Superior temporal gyrus (tissue), 1 donor: ENCODE data around the gene RXRA.

Experiments
- DNase-seq: peaks from one replicate; pipeline ENCODE4 v3.0.0-alpha.2; 2016; ENCODE audit errors: extremely low spot score

Gene RXRA

DNA sequence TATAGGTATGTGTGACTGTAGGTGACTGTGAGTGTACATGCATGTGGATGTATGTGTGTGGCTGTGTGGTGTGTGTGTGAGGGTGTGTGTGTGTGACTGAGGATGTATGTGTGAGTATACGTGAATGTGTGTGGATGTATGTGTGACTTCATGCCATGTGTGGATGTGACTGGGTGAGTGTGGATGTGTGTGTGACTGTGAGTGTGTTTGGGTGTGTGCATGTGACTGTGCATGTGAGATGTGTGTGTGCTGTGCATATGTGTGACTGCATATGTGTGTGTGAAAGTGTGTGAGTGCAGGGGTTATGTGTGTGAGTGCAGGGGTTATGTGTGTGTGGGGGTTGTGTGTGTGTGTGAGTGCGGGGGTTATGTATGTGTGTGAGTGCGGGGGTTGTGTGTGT, 42.3 kb downstream of the RXRA start:
- DNase-seq: no peak

DNA sequence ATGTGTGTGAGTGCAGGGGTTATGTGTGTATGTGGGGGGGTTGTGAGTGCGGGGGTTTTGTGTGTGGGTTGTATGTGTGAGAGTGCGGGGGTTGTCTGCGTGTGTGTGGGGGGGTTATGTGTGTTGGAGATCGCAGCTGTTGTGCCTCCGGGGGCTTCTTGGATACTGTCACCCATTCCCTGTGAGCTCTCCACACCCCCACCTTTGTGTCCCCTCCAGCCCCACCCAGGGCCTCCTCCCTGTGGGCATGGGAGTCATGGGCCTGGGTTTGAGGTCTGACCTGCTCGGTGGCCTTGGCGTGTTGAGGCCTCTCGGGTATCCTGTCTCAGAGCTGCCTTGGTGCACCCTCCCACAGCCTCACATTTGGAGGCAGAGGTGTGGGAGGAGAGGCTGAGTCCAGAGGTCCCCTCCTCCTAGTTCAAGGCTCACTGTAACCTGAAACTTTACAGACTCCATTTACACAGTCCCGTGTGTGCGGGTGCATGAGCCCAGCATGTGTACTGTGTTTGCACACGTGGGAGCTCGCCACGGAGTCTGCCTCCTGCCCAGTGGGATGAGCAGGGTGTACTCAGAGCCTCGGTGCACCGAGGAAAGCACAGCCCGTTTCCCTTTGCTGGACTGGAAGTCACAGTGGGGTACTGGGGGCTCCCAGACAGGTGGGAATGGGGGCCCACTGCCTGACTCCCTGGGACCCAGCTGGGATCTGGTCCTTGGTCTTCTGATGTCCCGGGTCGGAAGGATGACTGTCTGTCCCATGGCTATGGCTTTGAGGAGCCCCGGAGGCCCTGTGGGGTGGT, 43.4 kb downstream of the RXRA start:
- no peak for DNase-seq

DNA sequence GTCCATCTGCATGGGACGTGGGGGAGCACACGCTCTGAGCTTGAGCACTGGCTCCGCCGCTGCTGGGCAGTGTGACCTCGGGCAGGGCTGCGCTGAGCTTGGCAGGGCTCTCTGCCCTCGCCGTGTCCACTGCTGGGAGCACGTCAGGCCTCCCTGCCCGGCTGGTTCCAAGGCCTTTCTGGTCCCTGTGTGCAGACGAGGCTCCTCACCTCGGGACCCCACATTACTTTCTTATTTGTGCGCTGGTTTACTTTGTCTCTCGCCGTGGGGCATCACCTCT, 43.9 kb downstream of the RXRA start:
- no peak for DNase-seq

DNA sequence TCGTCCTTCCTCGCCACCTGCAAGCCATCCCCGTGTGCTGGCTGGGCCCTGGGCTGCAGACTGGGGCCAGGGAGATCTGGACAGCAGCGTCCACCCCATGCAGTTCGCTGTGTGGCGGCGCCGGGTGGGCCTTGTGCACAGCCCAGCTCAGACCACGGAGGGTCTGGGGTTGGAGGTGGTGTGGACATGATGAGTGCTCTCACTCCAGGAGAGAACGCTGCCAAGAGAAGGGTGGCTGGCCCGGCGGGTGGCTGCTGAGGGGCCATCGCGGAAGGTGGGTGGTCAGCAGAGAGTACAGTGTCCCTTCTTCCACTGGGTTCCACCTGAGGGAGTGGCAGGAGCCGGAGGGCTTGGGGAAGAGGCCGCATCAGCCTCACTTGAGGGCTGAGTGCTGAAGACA, 44.4 kb downstream of the RXRA start:
- no peak for DNase-seq

DNA sequence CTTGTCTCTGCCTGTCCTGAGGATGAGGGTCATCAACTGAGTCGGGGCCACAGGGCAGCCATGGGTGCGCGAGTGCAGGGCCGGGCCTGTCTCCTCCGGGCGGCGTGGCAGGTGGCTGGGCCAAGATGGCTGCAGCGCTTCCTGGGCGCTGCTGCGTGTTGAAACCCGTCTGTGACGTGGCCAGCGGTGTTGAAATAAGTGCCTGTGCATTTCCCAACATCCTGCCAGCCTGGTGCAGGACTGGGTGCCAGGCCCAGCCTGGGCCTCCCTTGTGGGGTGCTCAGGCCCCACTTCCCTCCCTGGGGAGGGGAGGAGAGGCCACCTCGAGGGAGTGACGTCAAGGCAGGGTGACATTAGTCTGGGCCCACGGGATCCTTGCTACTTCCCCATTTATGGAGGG, 45.5 kb downstream of the RXRA start:
- no peak for DNase-seq

DNA sequence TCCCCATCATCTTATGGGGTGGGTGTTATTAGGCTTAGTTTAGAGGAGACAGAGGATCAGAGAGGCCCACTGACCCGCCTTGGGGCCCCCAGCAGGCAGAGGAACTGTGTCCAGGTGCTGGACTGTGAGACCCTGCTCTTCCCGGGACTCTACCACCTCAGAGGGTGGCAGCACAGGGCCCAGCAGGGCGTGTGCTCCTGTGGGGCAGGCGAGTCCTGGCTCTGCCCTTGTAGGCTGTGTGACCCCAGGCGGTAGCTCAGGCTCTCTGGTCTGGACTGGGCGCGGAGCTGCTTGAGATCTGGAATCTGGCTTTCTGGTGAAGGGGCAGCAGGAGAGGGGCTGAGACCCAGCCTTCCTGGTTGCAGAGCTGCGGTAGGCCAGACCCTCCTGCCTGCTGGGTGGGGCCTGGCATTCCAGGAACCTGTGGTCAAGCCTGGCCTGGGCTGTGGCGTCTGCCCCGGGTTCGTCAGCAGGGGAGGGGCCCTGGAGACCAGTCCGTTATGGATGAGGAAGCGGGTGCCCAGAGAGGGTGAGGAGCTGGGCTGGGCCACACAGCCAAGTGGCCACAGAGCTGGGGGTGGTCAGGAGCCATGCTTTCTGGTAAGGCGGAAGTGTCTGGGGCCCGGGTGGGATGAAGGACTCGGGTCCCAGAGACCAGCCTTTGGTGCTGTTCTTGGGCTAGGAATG, 46.5 kb downstream of the RXRA start:
- no peak for DNase-seq

DNA sequence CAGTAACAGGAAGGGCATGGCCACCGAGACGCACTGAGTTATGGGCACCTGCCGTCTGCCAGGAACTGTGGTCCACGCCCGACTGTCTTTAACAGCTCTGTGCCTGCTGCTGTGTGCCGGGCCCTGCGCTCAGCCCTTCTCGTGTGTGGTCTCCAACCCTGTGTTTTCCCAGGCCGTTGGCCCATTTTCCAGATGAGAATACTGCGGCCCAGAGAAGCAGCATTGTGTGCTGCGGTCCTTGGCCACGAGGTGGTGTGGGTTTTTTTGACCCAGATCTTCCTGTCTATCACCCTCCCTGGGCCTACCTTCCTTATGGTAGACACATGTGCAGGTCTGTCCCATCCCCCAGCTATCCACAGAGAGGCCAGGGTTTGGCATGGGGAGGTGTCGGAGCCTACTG, 47.0 kb downstream of the RXRA start:
- DNase-seq: no peak

DNA sequence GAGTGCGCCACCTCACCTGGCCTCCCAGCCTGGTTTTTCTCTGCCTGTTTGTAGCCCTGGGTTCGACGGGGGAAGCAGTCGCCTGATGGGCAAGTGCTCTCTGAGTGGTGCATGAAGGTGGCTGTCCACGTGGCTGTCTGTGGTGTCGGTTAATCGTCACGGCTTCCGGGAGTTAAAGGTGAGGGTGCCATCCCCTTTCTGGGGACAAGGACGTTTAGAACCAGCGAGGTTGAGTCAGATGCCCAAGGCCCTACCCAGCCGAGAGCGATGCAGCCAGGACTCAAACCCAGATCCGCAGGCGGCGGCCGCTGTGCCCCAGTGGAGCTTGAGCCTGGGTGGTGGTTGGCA, 47.7 kb downstream of the RXRA start:
- no peak for DNase-seq

DNA sequence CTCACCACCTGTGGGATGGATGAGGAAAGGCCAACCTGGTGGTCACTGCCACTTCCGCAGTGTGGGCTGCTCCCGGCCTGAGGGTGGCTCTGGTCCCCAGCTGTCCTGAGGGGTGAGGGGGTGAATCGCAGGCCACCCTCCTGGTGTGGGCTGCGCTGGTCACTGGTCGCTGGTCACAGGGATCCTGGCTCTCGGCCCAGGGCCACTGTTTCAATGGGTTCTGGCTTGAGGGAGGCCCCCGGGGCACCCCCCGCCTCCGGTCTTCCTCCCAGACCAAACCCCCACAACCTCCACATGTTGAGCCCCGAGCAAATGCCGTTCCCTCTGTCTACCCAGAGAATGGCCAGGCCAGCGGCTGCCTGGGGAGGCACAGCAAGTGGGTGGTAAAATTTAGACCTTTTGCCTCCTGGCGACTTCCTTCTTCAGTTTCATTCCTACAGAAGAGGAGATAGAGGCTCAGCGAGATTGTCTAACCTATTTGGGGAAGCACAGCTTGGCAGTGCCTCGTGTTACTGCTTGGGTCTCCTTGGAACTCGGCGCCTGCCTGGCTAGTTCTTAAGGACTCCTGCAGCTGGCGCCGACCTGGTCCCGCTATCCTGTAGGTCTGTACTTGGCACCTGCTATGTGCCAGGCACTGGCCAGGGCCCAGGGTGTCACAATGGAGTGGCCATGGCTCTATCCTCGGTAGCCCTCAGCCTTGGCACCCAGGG, 48.2 kb downstream of the RXRA start:
- no peak for DNase-seq

DNA sequence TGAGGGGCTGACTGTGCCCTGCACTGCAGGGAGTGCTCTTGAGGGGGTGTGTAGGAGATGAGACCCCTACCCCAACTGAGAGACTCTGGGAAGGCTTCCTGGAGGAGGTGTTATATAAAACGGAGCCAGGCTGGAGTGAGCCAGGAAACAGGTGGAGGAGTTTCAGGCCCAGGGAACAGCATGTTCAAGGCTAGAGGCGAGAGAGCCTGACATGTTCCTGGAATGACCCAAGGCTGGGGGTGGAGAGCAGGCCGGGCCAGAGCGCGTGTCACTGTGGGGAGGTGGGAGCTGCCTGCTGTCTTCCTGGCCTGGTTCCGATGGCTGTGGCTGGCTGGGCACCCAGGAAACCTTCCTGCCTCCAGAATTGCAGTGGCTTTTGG, 48.7 kb downstream of the RXRA start:
- DNase-seq: no peak

DNA sequence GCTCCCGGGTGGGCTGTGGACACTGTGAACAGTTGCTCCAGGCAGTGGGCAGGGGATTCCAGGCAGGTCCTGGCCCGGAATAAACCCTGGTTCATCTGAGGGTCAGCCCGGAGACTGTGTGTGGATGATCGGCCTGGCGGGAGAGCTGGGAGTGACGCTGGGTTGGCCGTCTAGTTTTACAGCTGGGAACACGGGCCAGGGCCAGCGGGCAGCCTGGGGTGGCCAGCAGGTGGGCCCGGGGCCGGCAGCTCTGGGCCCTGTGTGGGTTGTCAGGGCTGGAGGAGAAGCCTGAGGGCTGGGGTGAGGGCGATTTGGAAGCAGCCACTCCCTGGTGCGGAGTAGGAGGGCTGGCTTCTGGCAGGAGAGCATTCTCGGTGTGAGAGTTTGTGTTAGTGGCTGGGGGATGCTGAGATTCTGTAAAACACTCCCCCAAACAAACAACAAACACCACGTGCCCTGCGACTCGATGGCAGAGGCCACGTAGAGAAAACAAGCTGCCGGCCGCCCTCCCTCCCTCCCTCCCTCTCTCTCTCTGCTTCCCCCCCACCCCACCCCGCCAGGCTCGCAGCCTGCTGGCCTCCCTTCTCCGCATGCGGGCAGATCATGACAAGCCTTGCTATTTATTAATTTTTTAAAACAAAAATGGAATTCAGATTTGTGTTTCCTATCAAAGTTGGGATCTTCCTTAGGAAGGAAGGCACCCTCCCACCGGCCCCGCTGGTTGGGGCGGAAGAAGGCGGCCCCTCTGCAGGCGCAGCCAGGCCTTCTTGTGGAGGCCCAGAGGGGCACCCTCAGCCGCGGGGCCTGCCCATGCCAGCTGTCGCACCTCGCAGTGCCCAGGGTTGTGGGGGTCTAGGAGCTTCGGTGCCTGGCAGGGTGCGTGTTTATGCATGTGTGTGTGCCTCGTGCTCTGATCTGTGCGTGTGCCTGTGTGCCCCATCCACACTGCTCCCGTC, 49.5 kb downstream of the RXRA start:
- DNase-seq: no peak

DNA sequence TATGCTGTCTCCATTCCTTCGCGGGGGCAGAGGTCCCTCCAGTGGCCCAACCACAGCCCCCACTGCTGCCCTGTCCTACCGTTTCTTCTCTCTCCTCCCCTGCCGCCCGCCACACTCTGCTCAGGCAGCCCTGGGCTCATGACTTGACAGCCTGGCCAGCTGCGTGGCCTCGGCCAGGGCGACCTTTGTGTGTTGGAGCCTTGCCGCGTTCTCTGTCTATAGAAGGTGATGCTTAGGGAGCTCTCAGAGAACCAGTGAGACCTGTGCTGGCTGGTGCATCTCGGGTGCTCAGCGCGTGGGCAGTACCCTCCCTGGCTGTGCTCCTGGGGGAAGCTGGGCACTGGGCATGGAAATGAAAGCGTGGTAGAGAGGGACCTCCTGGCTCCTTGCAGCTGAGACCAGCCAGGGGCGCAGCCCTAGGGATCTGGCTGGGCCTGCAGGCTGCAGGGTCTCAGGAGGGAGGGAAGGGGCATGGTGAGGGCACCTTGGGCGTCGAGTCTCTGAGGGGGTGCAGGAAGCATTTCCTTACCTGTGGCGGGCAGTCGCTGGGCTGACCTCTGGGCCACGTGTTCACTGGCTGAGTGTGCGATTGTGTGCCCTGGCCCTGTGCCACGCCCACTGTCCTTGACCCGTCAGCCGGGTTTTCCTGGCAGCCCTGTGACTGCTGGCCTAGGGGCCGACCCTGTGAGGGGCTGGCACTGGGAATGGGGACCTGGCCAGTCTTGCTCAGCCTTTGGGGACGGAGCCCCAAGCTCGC, 50.3 kb downstream of the RXRA start:
- no peak for DNase-seq

DNA sequence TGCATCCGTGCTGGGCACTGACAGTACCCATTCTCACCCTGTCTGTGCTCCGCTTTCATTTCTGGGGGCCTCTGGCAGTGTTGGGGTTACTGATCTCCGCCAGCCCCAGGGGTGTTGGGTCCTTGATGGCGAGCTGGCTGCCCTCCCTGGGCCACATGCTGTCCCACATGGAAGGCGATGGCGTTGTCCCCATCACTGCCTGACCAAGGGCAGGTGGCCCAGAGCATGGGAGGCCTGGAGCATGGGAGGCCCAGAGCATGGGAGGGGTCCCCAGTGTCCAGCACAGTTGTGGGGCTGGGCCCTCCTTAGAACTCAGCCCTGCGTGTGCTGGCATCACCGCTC, 50.9 kb downstream of the RXRA start:
- DNase-seq: no peak

DNA sequence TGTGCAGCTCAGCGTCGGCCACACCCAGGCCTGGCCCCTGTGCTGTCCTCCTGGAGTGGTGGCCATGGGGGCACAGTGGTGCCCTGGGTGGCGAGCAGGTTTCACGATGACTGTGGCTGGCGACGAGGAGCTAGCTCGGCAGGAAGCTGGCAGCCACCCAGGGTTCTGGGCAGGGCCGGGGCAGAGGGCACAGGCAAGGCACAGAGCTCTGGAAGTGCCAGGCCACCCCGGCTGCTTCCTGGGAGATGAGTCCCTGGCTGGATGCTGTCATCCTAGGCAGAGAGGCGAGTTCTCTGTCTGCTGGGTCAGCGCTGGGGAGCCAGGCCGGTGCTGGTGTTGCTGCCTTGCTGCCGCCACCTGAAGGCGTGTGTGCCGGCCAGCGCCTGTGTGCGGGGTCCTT, 51.7 kb downstream of the RXRA start:
- no peak for DNase-seq

DNA sequence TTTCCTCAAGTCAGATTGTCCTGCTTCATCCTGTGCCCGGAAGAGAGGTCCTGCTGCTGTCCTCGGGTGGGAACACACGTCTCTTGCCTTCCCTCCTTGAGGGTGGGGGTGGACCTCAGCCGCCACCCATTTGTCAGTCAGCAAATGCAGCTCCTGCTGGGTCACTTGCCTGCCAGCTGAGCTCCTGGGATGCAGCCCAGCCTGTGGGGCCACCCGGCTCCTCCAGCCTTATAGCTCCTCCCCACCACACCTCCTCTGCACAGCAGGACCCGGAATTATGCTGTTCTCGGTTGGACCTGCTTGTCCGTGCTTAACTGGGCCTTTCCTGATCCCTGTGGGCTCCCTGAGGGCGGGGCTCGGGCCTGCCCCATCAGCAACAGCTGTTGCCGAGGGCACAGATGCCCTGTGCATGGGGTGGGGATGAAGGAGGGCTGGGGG, 52.7 kb downstream of the RXRA start:
- DNase-seq: no peak

DNA sequence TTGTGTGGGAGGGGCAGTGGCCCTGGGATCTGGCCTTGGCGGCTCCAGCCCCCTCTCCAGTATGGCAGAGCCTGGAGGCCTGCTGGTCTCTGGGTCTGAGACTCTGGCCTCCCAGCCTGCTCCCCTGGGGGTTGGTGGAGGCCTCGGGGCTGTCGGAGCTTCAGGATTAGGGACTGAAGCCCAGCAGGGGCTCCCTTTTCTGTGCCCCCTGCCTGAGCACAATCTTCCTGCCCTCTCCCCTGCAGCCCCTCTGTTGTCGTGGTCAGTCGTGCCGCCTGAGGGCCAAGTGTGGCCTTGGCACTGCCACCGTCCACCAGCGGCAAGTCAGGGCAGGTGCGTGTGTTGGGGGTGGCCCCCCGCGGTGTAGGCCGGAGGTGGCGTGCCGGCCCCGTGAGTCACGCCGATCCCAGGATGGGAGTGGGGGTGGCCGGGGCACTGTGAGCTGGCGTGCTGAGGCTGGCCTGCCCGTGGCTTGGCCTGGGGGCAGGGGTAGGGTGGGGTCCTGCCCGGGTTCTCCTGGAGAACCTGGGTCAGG, 53.6 kb downstream of the RXRA start:
- DNase-seq: no peak

DNA sequence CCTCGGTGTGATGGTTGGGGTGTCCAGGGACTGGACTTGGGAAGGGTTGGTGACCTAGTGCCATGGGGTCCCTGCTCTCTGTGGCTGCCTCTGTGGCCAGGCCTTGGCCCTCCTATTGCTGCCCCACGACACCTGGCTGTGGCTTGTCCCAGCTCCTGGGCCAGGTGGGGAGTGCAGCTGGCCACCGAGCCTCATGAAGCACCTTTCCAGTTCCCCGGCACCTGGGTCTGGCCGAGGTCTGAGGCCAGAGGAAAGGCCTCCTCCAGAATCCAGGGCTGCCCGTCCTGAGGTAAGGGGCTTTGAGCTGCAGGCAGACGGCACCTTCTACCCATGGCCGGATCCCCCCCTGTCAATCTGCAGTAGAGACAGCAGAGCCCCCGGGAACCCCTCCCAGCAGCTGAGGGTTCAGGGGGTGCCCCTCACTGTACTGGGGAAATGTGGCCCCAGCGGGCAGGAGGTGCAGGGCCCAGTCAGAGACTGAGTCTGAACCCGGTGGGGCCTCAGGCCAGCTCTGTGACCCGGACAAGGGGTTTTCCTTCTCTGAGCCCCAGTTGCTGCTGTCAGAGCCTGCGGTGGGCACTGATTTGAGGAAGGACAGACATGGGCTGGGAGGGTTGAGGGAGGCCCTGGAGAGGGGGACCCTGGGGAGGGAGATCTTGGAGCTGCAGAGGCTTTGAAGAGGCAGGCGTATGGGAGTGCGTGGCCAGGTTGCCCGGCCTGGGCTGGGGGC, 54.5 kb downstream of the RXRA start:
- no peak for DNase-seq

DNA sequence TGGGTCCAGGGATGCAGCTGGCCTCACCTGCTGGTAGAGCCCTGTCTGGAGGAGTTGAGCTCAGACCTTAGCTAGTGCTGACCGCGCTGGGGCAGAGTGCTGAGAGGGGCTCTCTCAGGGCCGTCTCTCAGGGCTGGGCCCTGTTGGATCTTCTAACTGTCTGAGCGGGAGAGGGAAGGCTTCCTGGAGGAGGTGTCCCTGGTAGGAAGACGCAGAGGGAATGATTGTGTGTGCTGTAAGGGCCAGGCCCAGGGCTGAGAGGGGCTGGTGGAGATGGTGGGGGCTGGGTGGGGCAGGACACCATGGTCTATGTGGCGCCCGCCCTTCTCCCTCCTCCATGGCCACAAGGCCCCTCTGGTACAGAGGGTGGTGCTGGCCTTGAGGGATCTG, 55.0 kb downstream of the RXRA start:
- DNase-seq: no peak

DNA sequence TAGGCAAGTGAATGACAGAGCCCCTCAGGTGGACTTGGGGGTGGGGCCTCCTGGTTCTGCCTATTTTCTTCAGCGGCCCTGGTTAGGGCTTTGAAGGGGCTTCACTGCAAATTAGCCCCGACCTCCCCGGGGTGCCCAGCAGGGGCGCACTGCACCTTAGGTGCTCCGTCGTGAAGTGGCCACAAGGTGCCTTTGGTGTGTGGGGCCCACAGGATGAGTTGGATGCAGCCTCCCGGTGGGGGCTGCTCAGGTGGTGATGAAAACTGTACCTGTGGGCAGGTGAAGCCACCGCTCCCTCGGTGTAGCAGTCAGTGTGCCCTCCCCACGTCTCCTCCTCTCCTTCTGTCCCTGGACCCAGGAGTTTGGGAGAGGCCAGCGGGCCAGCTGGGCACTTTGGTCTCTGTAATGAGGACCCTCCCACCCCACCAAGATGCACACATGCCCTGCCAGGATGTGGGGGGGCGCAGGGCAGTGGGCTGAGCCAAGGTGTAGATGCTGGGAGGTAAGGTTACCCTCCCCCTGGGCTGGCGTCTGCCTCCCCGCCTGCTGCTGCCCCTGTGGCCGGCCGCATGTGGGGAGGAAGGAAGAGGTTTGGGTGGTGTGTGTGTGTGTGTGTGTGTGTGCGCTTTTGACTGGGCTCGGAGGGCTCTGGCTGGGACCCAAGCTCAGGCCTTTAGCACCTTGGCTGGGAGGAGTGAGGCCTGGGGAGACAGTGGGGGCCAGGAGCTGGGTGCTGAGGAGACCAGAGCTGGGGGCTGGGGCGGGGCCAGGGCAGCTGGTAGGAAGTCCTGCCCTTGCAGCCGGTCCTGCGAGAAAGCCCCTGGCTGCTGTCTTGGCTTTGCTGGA, 55.6 kb downstream of the RXRA start:
- no peak for DNase-seq

DNA sequence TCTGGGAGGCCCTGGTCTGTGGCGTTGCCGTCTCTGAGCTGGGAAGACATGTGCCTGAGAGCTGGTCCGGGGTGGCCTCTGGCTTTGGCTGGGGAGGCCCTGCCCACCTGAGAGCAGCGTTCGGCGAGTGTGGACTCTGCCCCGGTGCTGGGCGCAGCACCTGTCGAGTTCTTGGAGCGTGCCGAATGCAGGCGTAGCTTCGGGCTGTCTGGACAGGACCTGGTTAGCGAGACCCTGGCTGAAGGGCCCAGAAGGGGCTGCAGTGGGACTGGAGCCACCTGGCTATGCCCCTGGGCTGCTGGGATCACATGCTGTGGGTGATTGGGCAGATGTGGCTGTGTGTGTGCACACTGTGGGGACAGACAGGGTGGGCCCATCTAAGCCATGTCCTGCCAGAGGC, 56.5 kb downstream of the RXRA start:
- no peak for DNase-seq
